CD4-positive, alpha-beta T cell treated with Interleukin-12 subunit alpha and Interleukin-12 subunit beta, for 1 hour (primary cell): ENCODE results near the gene SLC35C1.
"Not testable (repeated sequence)": the region's sequence is repeated elsewhere in the genome, so short reads cannot be mapped to it uniquely, and the experiment has no call there.

Source experiments
- DNase-seq: peaks from one replicate; pipeline ENCODE4 v3.0.0-alpha.2; 2020

The SLC35C1 gene

GRCh38 chr11:45811571-45812290, 6.8 kb downstream of the SLC35C1 start:
- DNase-seq = no peak

GRCh38 chr11:45812581-45813548, 7.9 kb downstream of the SLC35C1 start:
- DNase-seq = no peak

- no peak for DNase-seq
Observed at GRCh38 chr11:45815747-45816146, 10.8 kb downstream of the SLC35C1 start.

GRCh38 chr11:45816614-45817013, 11.7 kb downstream of the SLC35C1 start:
- no peak for DNase-seq

GRCh38 chr11:45817191-45817590, 12.2 kb downstream of the SLC35C1 start:
- no peak for DNase-seq

- no peak for DNase-seq
Observed at GRCh38 chr11:45818961-45819605, 14.1 kb downstream of the SLC35C1 start.

- no peak for DNase-seq
Observed at GRCh38 chr11:45820211-45820857, 15.4 kb downstream of the SLC35C1 start.

GRCh38 chr11:45826492-45826891, 21.5 kb downstream of the SLC35C1 start:
- DNase-seq = not testable (repeated sequence)

- no peak for DNase-seq
Observed at GRCh38 chr11:45827123-45827522, 22.2 kb downstream of the SLC35C1 start.

GRCh38 chr11:45828996-45829395, 24.0 kb downstream of the SLC35C1 start:
- no peak for DNase-seq

GRCh38 chr11:45830596-45830995, 25.6 kb downstream of the SLC35C1 start:
- no peak for DNase-seq

- DNase-seq = no peak
Observed at GRCh38 chr11:45832811-45833441, 28.0 kb downstream of the SLC35C1 start.

GRCh38 chr11:45833761-45834160, 28.8 kb downstream of the SLC35C1 start:
- DNase-seq = no peak

- peak; percentile 20 for DNase-seq
Observed at GRCh38 chr11:45834298-45834756, 29.4 kb downstream of the SLC35C1 start.

- DNase-seq = no peak
Observed at GRCh38 chr11:45839204-45839603, 34.3 kb downstream of the SLC35C1 start.

- not testable (repeated sequence) for DNase-seq
Observed at GRCh38 chr11:45840251-45840650, 35.3 kb downstream of the SLC35C1 start.

- peak; percentile 95 for DNase-seq
Observed at GRCh38 chr11:45843158-45843924, 38.4 kb downstream of the SLC35C1 start.

- DNase-seq = no peak
Observed at GRCh38 chr11:45844822-45845578, 40.1 kb downstream of the SLC35C1 start.

- DNase-seq = no peak
Observed at GRCh38 chr11:45846174-45846675, 41.3 kb downstream of the SLC35C1 start.
